A673 (cell line): Measurements from ENCODE around the gene AKR1C8.

Experiments used
- EZH2 ChIP-seq: fragments of 200-600 bp; sonication (generic); IDR thresholded peaks from 2 replicates; pipeline ENCODE4 v1.6.1; 2017; ENCODE audit warnings: borderline replicate concordance, low read depth, mild to moderate bottlenecking, mixed read lengths, antibody characterized with exemption, low read length; ENCODE audit not compliant: poor library complexity, severe bottlenecking
- TF ChIP-seq, protein P1 (sequence below): fragments of 300-800, 200-600 bp; sonication (generic); conservative IDR thresholded peaks from 2 replicates; pipeline ENCODE4 v1.5.1; 2017; ENCODE audit warnings: low read depth, mild to moderate bottlenecking, antibody characterized with exemption, low read length, moderate library complexity, mixed read lengths

- no peak for TF ChIP-seq EZH2
- TF ChIP-seq, protein P1, sequence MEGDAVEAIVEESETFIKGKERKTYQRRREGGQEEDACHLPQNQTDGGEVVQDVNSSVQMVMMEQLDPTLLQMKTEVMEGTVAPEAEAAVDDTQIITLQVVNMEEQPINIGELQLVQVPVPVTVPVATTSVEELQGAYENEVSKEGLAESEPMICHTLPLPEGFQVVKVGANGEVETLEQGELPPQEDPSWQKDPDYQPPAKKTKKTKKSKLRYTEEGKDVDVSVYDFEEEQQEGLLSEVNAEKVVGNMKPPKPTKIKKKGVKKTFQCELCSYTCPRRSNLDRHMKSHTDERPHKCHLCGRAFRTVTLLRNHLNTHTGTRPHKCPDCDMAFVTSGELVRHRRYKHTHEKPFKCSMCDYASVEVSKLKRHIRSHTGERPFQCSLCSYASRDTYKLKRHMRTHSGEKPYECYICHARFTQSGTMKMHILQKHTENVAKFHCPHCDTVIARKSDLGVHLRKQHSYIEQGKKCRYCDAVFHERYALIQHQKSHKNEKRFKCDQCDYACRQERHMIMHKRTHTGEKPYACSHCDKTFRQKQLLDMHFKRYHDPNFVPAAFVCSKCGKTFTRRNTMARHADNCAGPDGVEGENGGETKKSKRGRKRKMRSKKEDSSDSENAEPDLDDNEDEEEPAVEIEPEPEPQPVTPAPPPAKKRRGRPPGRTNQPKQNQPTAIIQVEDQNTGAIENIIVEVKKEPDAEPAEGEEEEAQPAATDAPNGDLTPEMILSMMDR, result no peak
Observed at GRCh38 chr10:5163487-5163886, 21.5 kb downstream of the AKR1C8 start.
